IPS-18a (cell line): ENCODE measurements around the gene TTC31.

ENCODE experiments used
- H3K27ac ChIP-seq: one replicate; pipeline ENCODE4 v1.5.1; 2013; ENCODE audit warnings: low read length
- H3K27me3 ChIP-seq: one replicate; pipeline ENCODE4 v1.6.1; 2013; ENCODE audit warnings: mild to moderate bottlenecking, low read length; ENCODE audit not compliant: control insufficient read depth, insufficient read depth
- H3K36me3 ChIP-seq: one replicate; pipeline ENCODE4 v1.6.1; 2013; ENCODE audit warnings: low read depth, low read length; ENCODE audit not compliant: control insufficient read depth
- H3K4me1 ChIP-seq: one replicate; pipeline ENCODE4 v1.6.1; 2013; ENCODE audit warnings: low read depth, low read length; ENCODE audit not compliant: control insufficient read depth
- H3K4me3 ChIP-seq: one replicate; pipeline ENCODE4 v1.5.1; 2013; ENCODE audit warnings: low read length
- H3K9ac ChIP-seq: one replicate; pipeline ENCODE4 v1.6.1; 2013; ENCODE audit warnings: mild to moderate bottlenecking, low read length, moderate library complexity
- H3K9me3 ChIP-seq: one replicate; pipeline ENCODE4 v1.6.1; 2013; ENCODE audit warnings: low read depth, low read length; ENCODE audit not compliant: control insufficient read depth

The TTC31 gene

GRCh38 chr2:74526649-74527230 lies 43.9 kb downstream of the TTC31 start:
- Histone ChIP-seq H3K9me3 (no peaks in the 10 kb centered on the region), H3K4me1 (no peaks in the 10 kb centered on the region), H3K9ac (no peak overlapping the region), H3K4me3 (no peak overlapping the region), H3K27ac (no peak overlapping the region), H3K36me3 (peaks cover 14% of the 10 kb centered on the region), H3K27me3 (peaks cover 19% of the 10 kb centered on the region)

- peaks cover 16% of the 10 kb centered on the region for H3K36me3 ChIP-seq
- H3K27ac ChIP-seq = no peak overlapping the region
Observed at GRCh38 chr2:74527741-74528140, 44.9 kb downstream of the TTC31 start.

GRCh38 chr2:74528600-74529356 lies 45.9 kb downstream of the TTC31 start:
- peaks cover 25% of the 10 kb centered on the region for H3K36me3 ChIP-seq
- H3K4me3 ChIP-seq = peak overlapping the region; percentile 98
- peak overlapping the region; percentile 88 for H3K27ac ChIP-seq
- no peaks in the 10 kb centered on the region for H3K4me1 ChIP-seq
- H3K9ac ChIP-seq = peak overlapping the region; percentile 94
- no peaks in the 10 kb centered on the region for H3K27me3 ChIP-seq
- no peaks in the 10 kb centered on the region for H3K9me3 ChIP-seq

More at GRCh38 chr2:74527741-74528140, 44.9 kb downstream of the TTC31 start:
- Histone ChIP-seq H3K4me3 (no peak overlapping the region), H3K4me1 (no peaks in the 10 kb centered on the region), H3K9ac (no peak overlapping the region), H3K9me3 (no peaks in the 10 kb centered on the region), H3K27me3 (peaks cover 9% of the 10 kb centered on the region)

- no peaks in the 10 kb centered on the region for H3K9me3 ChIP-seq
- peak within 1 kb of the TSS; percentile 94 for H3K9ac ChIP-seq
- peaks cover 33% of the 10 kb centered on the region for H3K36me3 ChIP-seq
- H3K4me1 ChIP-seq = no peaks in the 10 kb centered on the region
- H3K27ac ChIP-seq = peak within 1 kb of the TSS; percentile 88
- peak within 1 kb of the TSS; percentile 98 for H3K4me3 ChIP-seq
- H3K27me3 ChIP-seq = no peaks in the 10 kb centered on the region
Observed at GRCh38 chr2:74529357-74530238, 46.7 kb downstream of the TTC31 start, which contains the start of the genes AUP1 and HTRA2. Gene AUP1 (minus strand): TSS chr2:74529706. CDS start chr2:74529629, 77 bp downstream. Gene HTRA2 (plus strand): TSS chr2:74529933. CDS start chr2:74530007, 74 bp downstream.

- H3K36me3 ChIP-seq = peaks cover 33% of the 10 kb centered on the region
Observed at GRCh38 chr2:74530239-74531187, 47.6 kb downstream of the TTC31 start.

GRCh38 chr2:74531666-74532065 lies 48.8 kb downstream of the TTC31 start:
- Histone ChIP-seq H3K9ac (no peak overlapping the region), H3K4me1 (no peaks in the 10 kb centered on the region), H3K27ac (no peak overlapping the region), H3K9me3 (no peaks in the 10 kb centered on the region), H3K4me3 (no peak overlapping the region), H3K36me3 (peaks cover 32% of the 10 kb centered on the region), H3K27me3 (no peaks in the 10 kb centered on the region)

More at GRCh38 chr2:74530239-74531187, 47.6 kb downstream of the TTC31 start:
- Histone ChIP-seq H3K9me3 (no peaks in the 10 kb centered on the region), H3K4me3 (peak overlapping the region; percentile 98), H3K9ac (peak overlapping the region; percentile 64), H3K27me3 (no peaks in the 10 kb centered on the region), H3K4me1 (no peaks in the 10 kb centered on the region), H3K27ac (no peak overlapping the region)

- H3K36me3 ChIP-seq = peaks cover 26% of the 10 kb centered on the region
- no peaks in the 10 kb centered on the region for H3K27me3 ChIP-seq
- no peak overlapping the region for H3K27ac ChIP-seq
- no peaks in the 10 kb centered on the region for H3K4me1 ChIP-seq
- H3K9me3 ChIP-seq = no peaks in the 10 kb centered on the region
- no peak overlapping the region for H3K9ac ChIP-seq
- H3K4me3 ChIP-seq = no peak overlapping the region
Observed at GRCh38 chr2:74532222-74532621, 49.3 kb downstream of the TTC31 start.

- Histone ChIP-seq H3K36me3 (peaks cover 22% of the 10 kb centered on the region), H3K4me1 (no peaks in the 10 kb centered on the region), H3K9ac (no peak overlapping the region), H3K9me3 (no peaks in the 10 kb centered on the region), H3K27me3 (no peaks in the 10 kb centered on the region), H3K27ac (no peak overlapping the region), H3K4me3 (no peak overlapping the region)
Observed at GRCh38 chr2:74533464-74533863, 50.6 kb downstream of the TTC31 start.

GRCh38 chr2:74534411-74534810 lies 51.5 kb downstream of the TTC31 start:
- H3K27me3 ChIP-seq = no peaks in the 10 kb centered on the region
- no peaks in the 10 kb centered on the region for H3K9me3 ChIP-seq
- no peaks in the 10 kb centered on the region for H3K4me1 ChIP-seq
- no peak overlapping the region for H3K27ac ChIP-seq
- H3K9ac ChIP-seq = no peak overlapping the region
- no peak overlapping the region for H3K4me3 ChIP-seq
- H3K36me3 ChIP-seq = peaks cover 22% of the 10 kb centered on the region

- no peak overlapping the region for H3K27ac ChIP-seq
- peaks cover 22% of the 10 kb centered on the region for H3K36me3 ChIP-seq
- no peaks in the 10 kb centered on the region for H3K9me3 ChIP-seq
- no peak overlapping the region for H3K4me3 ChIP-seq
- no peaks in the 10 kb centered on the region for H3K27me3 ChIP-seq
- H3K4me1 ChIP-seq = no peaks in the 10 kb centered on the region
- H3K9ac ChIP-seq = no peak overlapping the region
Observed at GRCh38 chr2:74535440-74535965, 52.6 kb downstream of the TTC31 start.
